Tibial artery (tissue), 4 donors: Measurements from ENCODE around the gene NUDC.
"Not testable (repeated sequence)": the region's sequence is repeated elsewhere in the genome, so short reads cannot be mapped to it uniquely, and the experiment has no call there.

ENCODE experiments used
- DNase-seq, 2 donors: peaks; one replicate each; pipeline ENCODE4 v3.0.0-alpha.2; 2019
- H3K27ac ChIP-seq, 2 donors: fragments of 200-600 bp; sonication (generic) in 1 of 2; 1 replicate in 1 of 2; 2 replicates in 1 of 2; pipeline ENCODE4 v1.5.1; 2018 to 2019; ENCODE audit warnings: mild to moderate bottlenecking in 1 of 2
- H3K27me3 ChIP-seq, 2 donors: fragments of 200-600 bp; sonication (generic) in 1 of 2; one replicate each; pipeline versions ENCODE4 v1.5.1 to v1.6.0; 2016 to 2019
- H3K36me3 ChIP-seq, 3 donors: fragments of 200-600 bp; sonication (generic) in 2 of 3; one replicate each; pipeline ENCODE4 v1.5.1; 2016 to 2019; ENCODE audit warnings: mild to moderate bottlenecking in 2 of 3
- H3K4me1 ChIP-seq, 4 donors: fragments of 200-600 bp; sonication (generic) in 2 of 4; 1 replicate in 3 of 4; 2 replicates in 1 of 4; pipeline ENCODE4 v1.5.1; 2016 to 2019
- H3K4me3 ChIP-seq, 2 donors: fragments of 200-600 bp; sonication (generic) in 1 of 2; 1 replicate in 1 of 2; 2 replicates in 1 of 2; pipeline ENCODE4 v1.5.1; 2018 to 2019; ENCODE audit warnings: mild to moderate bottlenecking in 2 of 2
- H3K9me3 ChIP-seq, 3 donors: fragments of 200-600 bp; sonication (generic) in 1 of 3; one replicate each; pipeline ENCODE4 v1.5.1; 2016 to 2019
- CTCF ChIP-seq, 2 experiments: fragments of 200-600 bp in 1 of 2; fragments of 450-650 bp in 1 of 2; IDR thresholded peaks; one replicate each; pipeline ENCODE4 v1.5.1; 2017 to 2019; ENCODE audit warnings: antibody characterized with exemption in 2 of 2, mild to moderate bottlenecking in 1 of 2, moderate library complexity in 1 of 2
- intact Hi-C: fragments of 100-400 bp; cut with DNase I; formaldehyde crosslinking; loops from one replicate; pipeline ENCODE4 v1.15.0; 2023; ENCODE audit warnings: low total_unique reads

Gene NUDC

GRCh38 chr1:26984291-26984690, 62.7 kb downstream of the NUDC start:
- no peak for DNase-seq
- TF ChIP-seq CTCF (IDR thresholded peaks at IDR 0.05): no peak
- H3K27me3 ChIP-seq: peaks cover 0 to 27% of the 10 kb centered on the region in 2 donors
- no peaks in the 10 kb centered on the region for H3K4me1 ChIP-seq
- no peak overlapping the region for H3K27ac ChIP-seq
- no peaks in the 10 kb centered on the region for H3K36me3 ChIP-seq
- no peaks in the 10 kb centered on the region for H3K9me3 ChIP-seq
- intact Hi-C loops: no loop called here
- H3K4me3 ChIP-seq: no peak overlapping the region

- H3K4me3 ChIP-seq: no peak overlapping the region
- no peak for TF ChIP-seq CTCF (IDR thresholded peaks at IDR 0.05)
- no peak for DNase-seq
- no peak overlapping the region for H3K27ac ChIP-seq
- peaks cover 0 to 34% of the 10 kb centered on the region in 2 donors for H3K27me3 ChIP-seq
- intact Hi-C loops: no loop called here
- H3K36me3 ChIP-seq: no peaks in the 10 kb centered on the region
- no peaks in the 10 kb centered on the region for H3K4me1 ChIP-seq
- H3K9me3 ChIP-seq: no peaks in the 10 kb centered on the region
Observed at GRCh38 chr1:26986658-26987057, 65.1 kb downstream of the NUDC start.

- not testable (repeated sequence) for H3K4me3 ChIP-seq, H3K36me3 ChIP-seq, H3K9me3 ChIP-seq, DNase-seq, H3K27ac ChIP-seq
- Histone ChIP-seq H3K4me1 (peaks cover 0 to 15% (median 11%) of the 10 kb centered on the region in 4 donors), H3K27me3 (peaks cover 0 to 35% of the 10 kb centered on the region in 2 donors)
- intact Hi-C loops: loop anchor here (5.0 kb wide), 1 partner anchor 293 kb away; no protein-coding TSS in a partner anchor
Observed at GRCh38 chr1:26989403-26990109, 68.0 kb downstream of the NUDC start.

- H3K4me1 ChIP-seq: peaks cover 0 to 34% (median 21%) of the 10 kb centered on the region in 4 donors
- intact Hi-C loops: loop anchor here (5.0 kb wide), 1 partner anchor 291 kb away; no protein-coding TSS in a partner anchor
- H3K27ac ChIP-seq: no peak overlapping the region
- no peaks in the 10 kb centered on the region for H3K9me3 ChIP-seq
- no peak for TF ChIP-seq CTCF (IDR thresholded peaks at IDR 0.05)
- no peak overlapping the region for H3K4me3 ChIP-seq
- no peak for DNase-seq
- peaks cover 0 to 29% of the 10 kb centered on the region in 2 donors for H3K27me3 ChIP-seq
- H3K36me3 ChIP-seq: no peaks in the 10 kb centered on the region
Observed at GRCh38 chr1:26991310-26992116, 70.0 kb downstream of the NUDC start.

GRCh38 chr1:26993237-26994019, 71.9 kb downstream of the NUDC start, which contains the start of gene TRNP1:
Gene TRNP1, plus strand, starts transcription at chr1:26993692. Its CDS starts 95 bp downstream, at chr1:26993787.
- peaks cover 0 to 24% of the 10 kb centered on the region in 2 donors for H3K27me3 ChIP-seq
- no peak for TF ChIP-seq CTCF (IDR thresholded peaks at IDR 0.05)
- intact Hi-C loops: loop anchor here (5.0 kb wide), 1 partner anchor 289 kb away; no protein-coding TSS in a partner anchor
- peak within 1 kb of the TSS; percentile 66 to 91 for H3K4me3 ChIP-seq
- H3K4me1 ChIP-seq: peaks cover 0 to 52% (median 34%) of the 10 kb centered on the region in 4 donors
- H3K36me3 ChIP-seq: no peaks in the 10 kb centered on the region
- peak; percentile 58 to 79 for DNase-seq
- no peaks in the 10 kb centered on the region for H3K9me3 ChIP-seq
- peak within 1 kb of the TSS; percentile 67 to 70 for H3K27ac ChIP-seq
